ENCODE results near the gene FAM117A.

DNA sequence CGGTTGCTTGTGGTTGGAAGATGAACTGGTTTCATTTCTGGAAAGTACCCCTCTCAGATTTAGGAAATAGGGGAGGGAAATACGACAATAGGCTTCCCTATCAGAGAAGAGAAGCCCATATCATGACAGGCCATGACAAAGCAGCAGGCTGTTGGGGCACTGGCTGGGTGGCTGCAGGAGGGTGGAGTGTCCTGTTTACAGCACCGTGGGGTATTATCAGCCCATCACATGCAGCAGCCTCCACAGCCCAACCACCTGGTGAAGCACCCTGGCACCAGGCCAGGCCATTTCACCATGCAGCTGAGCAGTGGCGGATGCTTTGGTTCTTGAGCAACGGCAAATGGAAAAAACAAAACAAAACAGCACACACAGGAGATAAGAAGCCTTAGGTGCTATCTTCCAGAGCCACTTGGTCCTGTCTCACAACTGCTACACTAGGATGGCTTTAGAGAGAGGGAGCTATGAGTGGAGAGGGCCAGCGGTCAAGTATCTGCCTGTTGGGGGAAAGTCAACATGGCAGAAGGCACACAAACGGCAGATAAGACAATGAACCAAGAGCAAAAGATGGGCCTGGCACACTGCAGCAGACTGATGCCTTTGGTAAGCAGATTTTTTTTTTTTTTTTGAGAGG is 24.2 kb downstream of the FAM117A start:
- TF ChIP-seq, protein P1, sequence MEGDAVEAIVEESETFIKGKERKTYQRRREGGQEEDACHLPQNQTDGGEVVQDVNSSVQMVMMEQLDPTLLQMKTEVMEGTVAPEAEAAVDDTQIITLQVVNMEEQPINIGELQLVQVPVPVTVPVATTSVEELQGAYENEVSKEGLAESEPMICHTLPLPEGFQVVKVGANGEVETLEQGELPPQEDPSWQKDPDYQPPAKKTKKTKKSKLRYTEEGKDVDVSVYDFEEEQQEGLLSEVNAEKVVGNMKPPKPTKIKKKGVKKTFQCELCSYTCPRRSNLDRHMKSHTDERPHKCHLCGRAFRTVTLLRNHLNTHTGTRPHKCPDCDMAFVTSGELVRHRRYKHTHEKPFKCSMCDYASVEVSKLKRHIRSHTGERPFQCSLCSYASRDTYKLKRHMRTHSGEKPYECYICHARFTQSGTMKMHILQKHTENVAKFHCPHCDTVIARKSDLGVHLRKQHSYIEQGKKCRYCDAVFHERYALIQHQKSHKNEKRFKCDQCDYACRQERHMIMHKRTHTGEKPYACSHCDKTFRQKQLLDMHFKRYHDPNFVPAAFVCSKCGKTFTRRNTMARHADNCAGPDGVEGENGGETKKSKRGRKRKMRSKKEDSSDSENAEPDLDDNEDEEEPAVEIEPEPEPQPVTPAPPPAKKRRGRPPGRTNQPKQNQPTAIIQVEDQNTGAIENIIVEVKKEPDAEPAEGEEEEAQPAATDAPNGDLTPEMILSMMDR (IDR thresholded peaks at IDR 0.05), result no peak
- peak in 1 of 4 donors; percentile 53 for TF ChIP-seq POLR2A (IDR thresholded peaks at IDR 0.05)
